Naive B cell (primary cell): ENCODE results near the gene CLIC5. TPM values are rescaled to one million over a fixed set of nuclear protein-coding genes. Genes with fewer than 3 reads are reported as not detected.

Source experiments
- ATAC-seq, 2 donors: fragments of 150-1000 bp; cut with Tn5 transposase; 2 replicates each; pipeline ENCODE4 v1.10.0; 2021; ENCODE audit warnings: low read depth in 2 of 2, mild to moderate bottlenecking in 2 of 2, moderate library complexity in 2 of 2
- DNase-seq: peaks from one replicate; pipeline ENCODE4 v3.0.0; 2022
- H3K27ac Mint-ChIP-seq, 6 donors: one replicate each; pipeline ENCODE4 v1.8.0; 2020 to 2022; ENCODE audit warnings: mild to moderate bottlenecking in 6 of 6, mixed read lengths in 6 of 6, moderate library complexity in 5 of 6, inconsistent platforms in 2 of 6
- H3K27me3 Mint-ChIP-seq, 3 donors: one replicate each; pipeline ENCODE4 v1.8.0; 2021 to 2022; ENCODE audit warnings: mixed read lengths in 3 of 3, mild to moderate bottlenecking in 1 of 3
- H3K36me3 Mint-ChIP-seq, 2 donors: one replicate each; pipeline ENCODE4 v1.8.0; 2020 to 2022; ENCODE audit warnings: mixed read lengths in 2 of 2, inconsistent platforms in 1 of 2, mild to moderate bottlenecking in 1 of 2
- H3K4me1 Mint-ChIP-seq, 3 donors: one replicate each; pipeline ENCODE4 v1.8.0; 2020 to 2022; ENCODE audit warnings: mixed read lengths in 3 of 3, inconsistent platforms in 1 of 3, mild to moderate bottlenecking in 1 of 3, moderate library complexity in 1 of 3
- H3K4me3 Mint-ChIP-seq, 8 donors: one replicate each; pipeline ENCODE4 v1.8.0; 2020 to 2022; ENCODE audit warnings: mild to moderate bottlenecking in 8 of 8, mixed read lengths in 8 of 8, moderate library complexity in 8 of 8, inconsistent platforms in 2 of 8
- H3K9me3 Mint-ChIP-seq, 7 donors: one replicate each; pipeline ENCODE4 v1.8.0; 2020 to 2022; ENCODE audit warnings: mixed read lengths in 7 of 7, mild to moderate bottlenecking in 5 of 7, inconsistent platforms in 2 of 7, moderate library complexity in 1 of 7
- polyA plus RNA-seq, 6 donors: library from polyadenylated mRNA; unstranded; fragments of 300-500 nt; fragmentation: Illumina TruSeq; gene quantifications; one replicate each; pipeline ENCODE4 v1.2.3, GENCODE V29; 2021; ENCODE audit warnings: low read depth in 6 of 6

The CLIC5 gene
- polyA plus RNA-seq, 6 donors from 2014 or later: 0.05 to 1.3 (median 0.13) TPM; not detected in 1

DNA sequence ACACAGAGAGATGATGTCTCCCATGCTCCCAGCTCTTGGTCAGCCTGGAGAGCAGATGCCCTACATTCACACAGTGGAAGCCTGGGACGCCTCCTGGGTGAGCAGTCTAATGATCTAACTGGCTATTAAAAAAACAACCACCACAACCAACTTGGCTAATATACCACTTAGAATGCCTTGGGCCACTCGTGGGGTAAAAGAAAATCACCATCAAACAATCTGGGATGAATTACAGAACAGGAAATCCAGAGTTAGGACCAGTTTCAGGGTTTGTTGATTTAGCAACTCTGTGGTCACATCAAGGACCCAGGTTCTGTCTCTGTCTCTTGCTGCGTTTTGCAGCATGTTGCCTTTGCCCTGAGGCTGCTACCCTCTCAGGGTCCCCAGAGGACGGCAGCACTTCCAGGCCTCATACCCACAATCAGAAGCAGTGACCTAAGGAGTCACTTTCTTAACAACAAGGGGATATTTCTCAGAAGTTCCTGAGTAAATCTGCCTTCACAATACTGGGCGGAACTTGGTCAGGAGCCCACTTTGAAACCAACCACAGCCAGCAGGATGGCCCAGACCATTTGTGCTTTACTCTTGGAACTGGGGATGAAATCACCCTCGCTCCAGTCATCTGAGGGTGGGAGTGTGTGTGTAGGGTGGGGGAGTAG, 118.7 kb downstream of the CLIC5 start:
- Mint-ChIP-seq H3K27me3 (no peaks in the 10 kb centered on the region), H3K9me3 (peaks cover 0 to 2% (median 0%) of the 10 kb centered on the region in 7 donors), H3K4me1 (no peaks in the 10 kb centered on the region), H3K4me3 (no peak overlapping the region), H3K36me3 (no peaks in the 10 kb centered on the region), H3K27ac (no peak overlapping the region)
- ATAC-seq (no peak), DNase-seq (no peak)

DNA sequence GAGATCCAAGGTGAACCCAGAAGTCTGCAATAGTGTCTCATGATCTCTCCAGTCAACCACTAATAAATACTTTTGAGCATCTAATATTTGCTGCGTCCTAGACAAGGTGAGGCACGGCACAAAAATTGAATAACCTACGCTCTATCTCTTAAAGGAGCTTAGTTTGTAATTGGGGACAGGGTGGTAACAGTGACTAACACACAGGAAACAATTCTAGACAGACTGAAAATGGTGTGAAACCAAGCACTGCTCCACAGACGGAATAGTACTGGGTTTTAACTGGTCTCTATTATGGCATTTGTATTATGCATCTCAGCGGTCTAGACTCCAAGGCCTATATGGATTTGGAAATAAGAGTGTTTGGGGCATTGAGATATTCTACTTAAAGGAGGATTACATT, 120.1 kb downstream of the CLIC5 start:
- no peaks in the 10 kb centered on the region for H3K36me3 Mint-ChIP-seq
- peaks cover 0 to 2% (median 0%) of the 10 kb centered on the region in 7 donors for H3K9me3 Mint-ChIP-seq
- H3K4me3 Mint-ChIP-seq: no peak overlapping the region
- no peaks in the 10 kb centered on the region for H3K27me3 Mint-ChIP-seq
- H3K4me1 Mint-ChIP-seq: no peaks in the 10 kb centered on the region
- DNase-seq: no peak
- ATAC-seq: no peak
- no peak overlapping the region for H3K27ac Mint-ChIP-seq

DNA sequence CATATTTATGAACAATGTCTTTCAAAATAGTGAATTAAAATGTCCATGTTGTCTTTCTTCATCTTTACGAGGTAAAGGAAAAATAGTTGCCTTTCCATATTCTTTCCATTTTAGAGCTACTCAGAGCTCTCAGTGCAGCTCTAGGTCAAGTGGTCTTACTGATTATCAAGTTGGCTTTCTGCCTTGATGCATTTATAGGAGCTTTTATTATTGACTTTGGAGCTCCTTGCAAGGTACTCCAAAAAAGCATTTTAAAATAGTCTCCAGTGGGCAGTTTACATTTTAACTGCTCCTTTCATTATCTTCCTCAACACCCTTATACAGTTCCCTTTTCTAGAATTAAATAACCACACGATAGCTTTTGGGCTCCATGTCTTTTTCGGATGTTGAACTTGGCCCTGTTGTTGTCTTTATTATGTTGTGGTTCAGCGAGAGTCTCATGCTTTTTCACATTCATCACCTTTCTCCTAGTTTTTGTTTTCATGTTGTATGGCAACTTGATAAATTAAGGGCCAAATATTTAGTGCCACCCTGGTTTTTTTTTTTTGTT, 122.9 kb downstream of the CLIC5 start:
- H3K36me3 Mint-ChIP-seq: no peaks in the 10 kb centered on the region
- H3K27me3 Mint-ChIP-seq: peaks cover 0 to 2% (median 0%) of the 10 kb centered on the region in 3 donors
- ATAC-seq (no peak), DNase-seq (no peak)
- no peak overlapping the region for H3K4me3 Mint-ChIP-seq
- no peaks in the 10 kb centered on the region for H3K9me3 Mint-ChIP-seq
- H3K4me1 Mint-ChIP-seq: no peaks in the 10 kb centered on the region
- H3K27ac Mint-ChIP-seq: no peak overlapping the region

DNA sequence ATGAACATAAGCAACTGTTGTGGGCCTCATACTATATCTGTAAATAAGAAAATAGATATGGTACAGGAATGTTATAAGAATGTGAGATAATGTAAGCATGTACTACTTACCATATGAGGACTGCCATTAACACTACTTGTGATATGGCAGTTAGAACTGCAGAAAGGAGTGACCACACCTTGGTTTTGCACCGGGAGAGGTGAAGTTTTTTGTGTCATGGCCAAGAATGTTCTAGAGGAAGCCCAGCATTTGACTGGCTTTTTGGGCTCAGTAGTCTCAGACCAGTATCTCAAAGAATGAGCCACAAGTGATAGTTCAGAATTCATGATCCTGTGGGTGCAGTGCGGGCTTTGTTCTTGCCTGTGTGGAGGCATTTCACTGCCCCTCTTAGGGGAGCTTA, 123.5 kb downstream of the CLIC5 start:
- Mint-ChIP-seq H3K36me3 (no peaks in the 10 kb centered on the region), H3K4me3 (no peak overlapping the region), H3K27ac (no peak overlapping the region), H3K9me3 (no peaks in the 10 kb centered on the region), H3K4me1 (no peaks in the 10 kb centered on the region), H3K27me3 (peaks cover 0 to 8% (median 0%) of the 10 kb centered on the region in 3 donors)
- DNase-seq (no peak), ATAC-seq (no peak)

DNA sequence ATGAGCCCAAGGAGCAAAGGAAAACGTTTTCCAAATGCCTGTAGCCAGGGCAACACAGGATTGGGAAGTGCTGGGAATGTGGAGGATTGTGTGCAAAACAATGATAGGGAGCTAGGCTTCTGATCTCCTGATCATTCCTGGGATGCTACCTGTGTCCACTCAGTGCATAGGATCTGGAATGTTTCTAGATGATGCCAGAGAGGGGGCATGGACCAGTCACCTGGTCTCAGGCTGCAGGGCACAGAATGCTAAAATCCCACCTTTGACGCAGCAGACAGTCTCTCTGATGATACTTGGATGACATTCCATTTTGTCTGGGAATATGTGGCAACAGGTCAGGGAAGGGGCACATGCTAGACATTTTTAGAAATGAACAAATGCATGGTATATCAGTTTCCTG, 128.9 kb downstream of the CLIC5 start:
- Mint-ChIP-seq H3K4me3 (no peak overlapping the region), H3K27ac (no peak overlapping the region), H3K27me3 (peaks cover 0 to 16% (median 10%) of the 10 kb centered on the region in 3 donors), H3K9me3 (peaks cover 0 to 2% (median 0%) of the 10 kb centered on the region in 7 donors), H3K4me1 (no peaks in the 10 kb centered on the region), H3K36me3 (no peaks in the 10 kb centered on the region)
- no peak for ATAC-seq
- DNase-seq: no peak

DNA sequence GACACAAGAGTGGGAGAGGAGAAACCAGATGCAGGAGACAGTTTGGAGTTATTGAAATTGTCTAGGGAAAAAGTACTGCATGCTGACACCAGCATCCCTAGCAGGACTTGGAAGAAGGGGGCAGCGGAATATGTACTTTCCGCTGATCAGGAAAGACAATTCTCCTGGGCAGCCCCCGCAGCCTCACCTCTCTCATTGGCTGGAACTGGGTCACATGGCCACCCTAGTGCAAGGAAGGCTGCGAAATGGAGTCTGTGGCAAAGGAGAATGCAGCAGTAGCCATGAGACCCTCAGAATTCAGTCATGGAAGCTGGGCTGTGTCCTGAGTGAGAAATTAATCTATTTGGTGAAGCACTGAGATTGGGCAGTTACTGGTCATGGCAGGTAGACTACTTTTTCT, 131.3 kb downstream of the CLIC5 start:
- H3K4me1 Mint-ChIP-seq: no peaks in the 10 kb centered on the region
- ATAC-seq (no peak), DNase-seq (no peak)
- peak overlapping the region in 2 of 6 donors; percentile 19 to 21 for H3K27ac Mint-ChIP-seq
- no peaks in the 10 kb centered on the region for H3K36me3 Mint-ChIP-seq
- H3K9me3 Mint-ChIP-seq: peaks cover 0 to 2% (median 0%) of the 10 kb centered on the region in 7 donors
- peaks cover 0 to 16% (median 10%) of the 10 kb centered on the region in 3 donors for H3K27me3 Mint-ChIP-seq
- no peak overlapping the region for H3K4me3 Mint-ChIP-seq

DNA sequence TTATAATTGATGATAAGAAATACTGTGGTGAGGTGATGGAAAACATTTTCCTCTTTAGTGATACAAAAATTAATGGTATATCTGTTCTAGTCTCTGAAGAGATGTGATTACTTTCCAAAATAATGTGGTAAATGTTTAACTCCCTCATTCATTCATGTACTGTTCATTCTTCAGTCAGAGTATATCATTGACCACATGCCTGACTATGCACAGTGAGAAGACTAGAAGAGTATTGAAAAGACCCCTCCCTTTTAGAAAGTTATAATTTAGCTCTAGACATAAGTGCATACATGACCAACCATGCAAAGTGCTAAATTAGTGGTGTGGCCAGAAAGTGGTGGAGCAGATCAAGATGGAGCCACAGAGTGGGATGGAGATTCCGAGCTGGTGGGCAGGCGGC, 133.0 kb downstream of the CLIC5 start:
- H3K4me3 Mint-ChIP-seq: no peak overlapping the region

GRCh38 chr6:45881705-45882467, 133.8 kb downstream of the CLIC5 start:
- Mint-ChIP-seq H3K36me3 (no peaks in the 10 kb centered on the region), H3K9me3 (peaks cover 0 to 2% (median 0%) of the 10 kb centered on the region in 7 donors), H3K27me3 (peaks cover 0 to 16% (median 0%) of the 10 kb centered on the region in 3 donors), H3K4me1 (no peaks in the 10 kb centered on the region), H3K27ac (no peak overlapping the region), H3K4me3 (no peak overlapping the region)
- DNase-seq (no peak), ATAC-seq (no peak)

More for the DNA sequence above, 133.0 kb downstream of the CLIC5 start:
- no peaks in the 10 kb centered on the region for H3K4me1 Mint-ChIP-seq
- H3K27me3 Mint-ChIP-seq: peaks cover 0 to 16% (median 7%) of the 10 kb centered on the region in 3 donors
- peaks cover 0 to 2% (median 0%) of the 10 kb centered on the region in 7 donors for H3K9me3 Mint-ChIP-seq
- no peak overlapping the region for H3K27ac Mint-ChIP-seq
- no peak for DNase-seq
- H3K36me3 Mint-ChIP-seq: no peaks in the 10 kb centered on the region
- no peak for ATAC-seq

DNA sequence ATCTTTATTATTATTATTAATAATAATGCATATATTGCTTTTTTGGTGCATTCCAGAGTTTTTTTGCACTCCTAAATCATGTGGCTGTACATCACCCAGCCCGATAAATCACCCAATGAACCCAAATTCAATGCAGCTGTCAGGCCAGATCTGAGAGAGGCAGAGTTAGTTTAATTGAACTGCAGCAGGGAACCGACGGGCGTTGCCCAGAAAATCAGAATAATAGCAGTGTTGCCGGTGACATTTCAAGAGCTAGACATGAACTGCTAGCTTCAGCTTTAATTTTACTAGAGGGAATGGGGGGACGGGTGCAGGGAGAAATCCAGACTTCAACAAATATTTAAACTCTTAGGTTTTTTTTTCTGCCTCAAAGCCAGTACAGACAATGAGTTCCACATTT, 135.0 kb downstream of the CLIC5 start:
- H3K4me3 Mint-ChIP-seq: no peak overlapping the region
- DNase-seq: no peak
- H3K4me1 Mint-ChIP-seq: no peaks in the 10 kb centered on the region
- H3K27me3 Mint-ChIP-seq: peaks cover 0 to 16% (median 0%) of the 10 kb centered on the region in 3 donors
- H3K36me3 Mint-ChIP-seq: no peaks in the 10 kb centered on the region
- no peak for ATAC-seq
- peaks cover 0 to 4% (median 0%) of the 10 kb centered on the region in 7 donors for H3K9me3 Mint-ChIP-seq
- no peak overlapping the region for H3K27ac Mint-ChIP-seq

DNA sequence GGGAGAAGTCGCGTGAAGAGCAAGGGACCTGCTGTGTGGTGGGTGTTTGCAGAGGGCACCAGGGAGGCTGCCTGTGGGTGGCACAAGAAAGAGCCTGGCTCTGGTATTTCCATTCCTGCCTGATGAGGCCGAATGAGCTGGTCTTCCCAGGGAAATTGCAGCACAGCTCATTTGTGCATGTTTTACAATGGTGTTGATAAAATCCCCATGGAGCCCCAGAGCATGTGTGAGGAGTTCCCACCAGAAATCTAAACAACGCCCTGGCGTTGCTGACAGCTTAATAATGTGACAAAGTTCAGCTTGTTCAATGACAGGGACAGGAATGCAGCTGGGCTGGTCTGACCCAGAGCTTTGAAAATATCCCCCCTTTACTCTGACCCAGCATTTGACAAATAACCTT, 135.5 kb downstream of the CLIC5 start:
- H3K4me3 Mint-ChIP-seq: peak overlapping the region in 1 of 8 donors; percentile 81
- no peaks in the 10 kb centered on the region for H3K36me3 Mint-ChIP-seq
- no peak overlapping the region for H3K27ac Mint-ChIP-seq
- no peak for DNase-seq
- no peaks in the 10 kb centered on the region for H3K4me1 Mint-ChIP-seq
- no peak for ATAC-seq
- peaks cover 0 to 5% (median 0%) of the 10 kb centered on the region in 7 donors for H3K9me3 Mint-ChIP-seq
- H3K27me3 Mint-ChIP-seq: peaks cover 0 to 16% (median 0%) of the 10 kb centered on the region in 3 donors

- Mint-ChIP-seq H3K4me3 (peak overlapping the region in 1 of 8 donors; percentile 33), H3K36me3 (no peaks in the 10 kb centered on the region), H3K4me1 (no peaks in the 10 kb centered on the region), H3K27me3 (peaks cover 0 to 20% (median under 1%) of the 10 kb centered on the region in 3 donors), H3K9me3 (peaks cover 0 to 5% (median 0%) of the 10 kb centered on the region in 7 donors), H3K27ac (no peak overlapping the region)
- DNase-seq: no peak
- no peak for ATAC-seq
These were observed 137.6 kb downstream of the CLIC5 start for GRCh38 chr6:45877970-45878590.

- ATAC-seq (no peak), DNase-seq (no peak)
- Mint-ChIP-seq H3K27ac (no peak overlapping the region), H3K9me3 (peaks cover 0 to 5% (median 0%) of the 10 kb centered on the region in 7 donors), H3K4me3 (no peak overlapping the region), H3K36me3 (no peaks in the 10 kb centered on the region), H3K27me3 (peaks cover 9 to 26% (median 20%) of the 10 kb centered on the region in 3 donors), H3K4me1 (no peaks in the 10 kb centered on the region)
These were observed 142.8 kb downstream of the CLIC5 start for GRCh38 chr6:45872827-45873365.

DNA sequence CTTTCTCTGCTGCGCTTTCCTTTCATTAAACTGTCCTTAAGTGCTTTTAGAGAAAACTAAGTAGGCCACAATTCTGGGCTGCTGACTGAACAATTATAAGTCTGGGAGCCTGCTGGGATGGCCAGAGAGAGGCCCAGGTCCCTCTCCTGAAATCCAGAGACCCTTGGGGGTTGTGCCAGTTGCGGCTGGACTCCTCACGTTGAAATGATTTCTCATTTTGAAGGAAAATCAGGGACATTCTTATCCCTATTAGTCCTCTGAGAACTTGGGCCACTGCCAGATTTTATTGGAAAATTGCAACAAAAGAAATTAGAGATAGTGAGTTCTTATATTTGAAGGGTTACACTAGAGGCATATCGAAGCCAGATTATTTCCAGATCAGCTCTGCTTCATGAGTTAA, 145.1 kb downstream of the CLIC5 start:
- Mint-ChIP-seq H3K4me3 (no peak overlapping the region), H3K27ac (peak overlapping the region in 1 of 6 donors; percentile 53), H3K36me3 (no peaks in the 10 kb centered on the region), H3K9me3 (peaks cover 0 to 3% (median 0%) of the 10 kb centered on the region in 7 donors), H3K27me3 (peaks cover 13 to 39% (median 30%) of the 10 kb centered on the region in 3 donors), H3K4me1 (no peaks in the 10 kb centered on the region)
- DNase-seq: no peak
- no peak for ATAC-seq
